Activated CD4-positive, alpha-beta T cell treated with anti-CD3 and anti-CD28 coated beads for 36 hours (primary cell): Measurements from ENCODE around the gene SNX9. TPM values are rescaled to one million over a fixed set of nuclear protein-coding genes. Genes with fewer than 3 reads are reported as not detected.

ENCODE experiments used
- ATAC-seq: fragments of 200-7000 bp; cut with Tn5 transposase; one replicate; pipeline ENCODE4 v1.10.0; 2021; ENCODE audit warnings: mild to moderate bottlenecking, moderate library complexity
- CTCF ChIA-PET: fragments of 350-600 bp; sonication (Branson Sonifier 250); formaldehyde crosslinking; loops from one replicate; lab custom pipeline; 2021; ENCODE audit warnings: antibody characterized with exemption; lab: Charles Lee
- POLR2A ChIA-PET: fragments of 350-600 bp; sonication (Branson Sonifier 250); formaldehyde crosslinking; loops from one replicate; lab custom pipeline; 2021; ENCODE audit warnings: antibody characterized with exemption, inconsistent platforms; lab: Charles Lee
- DNase-seq: peaks from one replicate; pipeline ENCODE4 v3.0.0-alpha.2; 2020
- H3K27ac Mint-ChIP-seq: one replicate; pipeline ENCODE4 v1.8.0; 2021; ENCODE audit warnings: mixed read lengths
- H3K27me3 Mint-ChIP-seq: one replicate; pipeline ENCODE4 v1.8.0; 2021; ENCODE audit warnings: mixed read lengths
- H3K36me3 Mint-ChIP-seq: one replicate; pipeline ENCODE4 v1.8.0; 2021; ENCODE audit warnings: low read depth, mixed read lengths
- H3K4me1 Mint-ChIP-seq: one replicate; pipeline ENCODE4 v1.8.0; 2021; ENCODE audit warnings: mixed read lengths
- H3K4me3 Mint-ChIP-seq: one replicate; pipeline ENCODE4 v1.8.0; 2021; ENCODE audit warnings: mild to moderate bottlenecking, moderate library complexity, mixed read lengths
- H3K9me3 Mint-ChIP-seq: one replicate; pipeline ENCODE4 v1.8.0; 2021; ENCODE audit warnings: low read depth, mixed read lengths
- intact Hi-C, 2 experiments: fragments of 100-400 bp; cut with DNase I in 1 of 2; cut with micrococcal nuclease in 1 of 2; formaldehyde crosslinking; loops; one replicate each; pipeline versions ENCODE4 v1.14.2 to v1.15.1; 2022 to 2024; cut with DNase I, micrococcal nuclease
- total RNA-seq, 2 experiments: library from RNA; stranded (reverse); gene quantifications; one replicate each; pipeline ENCODE4 v1.2.3, GENCODE V29; 2021

The SNX9 gene
- total RNA-seq, 2 experiments from 2014 or later: 39.4 to 43.3 TPM

- intact Hi-C loops: loop anchor here (2.0 to 10.0 kb wide), 3 partner anchors 13 to 1033 kb away; no protein-coding TSS in a partner anchor
- POLR2A ChIA-PET: interaction anchor here (0.5 to 1.7 kb wide), 5 partner anchors 13 to 71 kb away, joined by 3 to 9 read pairs (median 4); no protein-coding TSS in a partner anchor
- CTCF ChIA-PET: interaction anchor here (1.3 to 4.9 kb wide), 3 partner anchors 14 to 41 kb away, joined by 3 to 25 read pairs (median 7); no protein-coding TSS in a partner anchor
- H3K4me1 Mint-ChIP-seq: peaks cover 79% of the 10 kb centered on the region
- DNase-seq (no peak), ATAC-seq (peak; percentile 22)
- H3K27me3 Mint-ChIP-seq: no peaks in the 10 kb centered on the region
- H3K36me3 Mint-ChIP-seq: peaks cover 58% of the 10 kb centered on the region
- H3K27ac Mint-ChIP-seq: peak overlapping the region; percentile 75
- peaks cover 26% of the 10 kb centered on the region for H3K9me3 Mint-ChIP-seq
- H3K4me3 Mint-ChIP-seq: peak overlapping the region; percentile 50
These were observed 8.6 kb downstream of the SNX9 start for GRCh38 chr6:157831424-157832249.

GRCh38 chr6:157832250-157832967, 9.4 kb downstream of the SNX9 start:
- Mint-ChIP-seq H3K36me3 (peaks cover 62% of the 10 kb centered on the region), H3K27me3 (no peaks in the 10 kb centered on the region), H3K9me3 (peaks cover 26% of the 10 kb centered on the region), H3K4me3 (no peak overlapping the region), H3K4me1 (peaks cover 85% of the 10 kb centered on the region), H3K27ac (peak overlapping the region; percentile 52)
- ATAC-seq (no peak), DNase-seq (no peak)
- ChIA-PET CTCF (interaction anchor here (0.6 to 4.9 kb wide), 4 partner anchors 13 to 146 kb away, joined by 3 to 25 read pairs (median 8); no protein-coding TSS in a partner anchor), POLR2A (interaction anchor here (0.5 to 1.7 kb wide), 3 partner anchors 12 to 68 kb away, joined by 3 to 9 read pairs (median 4); no protein-coding TSS in a partner anchor)
- intact Hi-C loops: loop anchor here (5.0 to 10.0 kb wide), 2 partner anchors 40 to 1032 kb away; no protein-coding TSS in a partner anchor

GRCh38 chr6:157834549-157834948, 11.5 kb downstream of the SNX9 start:
- ChIA-PET CTCF (interaction anchor here (0.7 to 4.9 kb wide), 6 partner anchors 11 to 78 kb away, joined by 3 to 25 read pairs (median 4); no protein-coding TSS in a partner anchor), POLR2A (interaction anchor here (0.7 kb wide), 1 partner anchor 1925 kb away, joined by 3 read pairs; no protein-coding TSS in a partner anchor)
- no peak overlapping the region for H3K4me3 Mint-ChIP-seq
- peaks cover 80% of the 10 kb centered on the region for H3K4me1 Mint-ChIP-seq
- peaks cover 58% of the 10 kb centered on the region for H3K36me3 Mint-ChIP-seq
- no peak overlapping the region for H3K27ac Mint-ChIP-seq
- ATAC-seq (no peak), DNase-seq (no peak)
- H3K9me3 Mint-ChIP-seq: peaks cover 26% of the 10 kb centered on the region
- H3K27me3 Mint-ChIP-seq: no peaks in the 10 kb centered on the region
- intact Hi-C loops: loop anchor here (5.0 to 10.0 kb wide), 2 partner anchors 38 to 1030 kb away; no protein-coding TSS in a partner anchor

GRCh38 chr6:157838718-157839430, 15.8 kb downstream of the SNX9 start:
- ATAC-seq (no peak), DNase-seq (no peak)
- intact Hi-C loops: loop anchor here in 1 of 2 experiments (10.0 kb wide), 1 partner anchor 1026 kb away; no protein-coding TSS in a partner anchor
- no peak overlapping the region for H3K4me3 Mint-ChIP-seq
- ChIA-PET CTCF (interaction anchor here (0.6 to 1.3 kb wide), 5 partner anchors 8 to 372 kb away, joined by 3 to 5 read pairs (median 4); no protein-coding TSS in a partner anchor), POLR2A (no interaction called here)
- H3K27ac Mint-ChIP-seq: no peak overlapping the region
- H3K27me3 Mint-ChIP-seq: no peaks in the 10 kb centered on the region
- H3K9me3 Mint-ChIP-seq: peaks cover 4% of the 10 kb centered on the region
- peaks cover 80% of the 10 kb centered on the region for H3K4me1 Mint-ChIP-seq
- peaks cover 31% of the 10 kb centered on the region for H3K36me3 Mint-ChIP-seq

GRCh38 chr6:157839606-157840005, 16.6 kb downstream of the SNX9 start:
- no peak overlapping the region for H3K27ac Mint-ChIP-seq
- no peak overlapping the region for H3K4me3 Mint-ChIP-seq
- no peaks in the 10 kb centered on the region for H3K27me3 Mint-ChIP-seq
- ATAC-seq (no peak), DNase-seq (no peak)
- POLR2A ChIA-PET: interaction anchor here (2.1 kb wide), 1 partner anchor 75 kb away, joined by 7 read pairs; no protein-coding TSS in a partner anchor
- CTCF ChIA-PET: no interaction called here
- intact Hi-C loops: loop anchor here in 1 of 2 experiments (10.0 kb wide), 1 partner anchor 1025 kb away; no protein-coding TSS in a partner anchor
- peaks cover 81% of the 10 kb centered on the region for H3K4me1 Mint-ChIP-seq
- peaks cover 4% of the 10 kb centered on the region for H3K9me3 Mint-ChIP-seq
- peaks cover 30% of the 10 kb centered on the region for H3K36me3 Mint-ChIP-seq

GRCh38 chr6:157840261-157840660, 17.2 kb downstream of the SNX9 start:
- peaks cover 30% of the 10 kb centered on the region for H3K36me3 Mint-ChIP-seq
- intact Hi-C loops: no loop called here
- DNase-seq: no peak
- H3K4me1 Mint-ChIP-seq: peaks cover 83% of the 10 kb centered on the region
- ATAC-seq: no peak
- POLR2A ChIA-PET: interaction anchor here (0.6 to 2.1 kb wide), 2 partner anchors 20 to 76 kb away, joined by 3 to 7 read pairs; no protein-coding TSS in a partner anchor
- CTCF ChIA-PET: interaction anchor here (0.6 to 1.0 kb wide), 2 partner anchors 33 to 68 kb away, joined by 3 read pairs; no protein-coding TSS in a partner anchor
- no peak overlapping the region for H3K4me3 Mint-ChIP-seq
- no peak overlapping the region for H3K27ac Mint-ChIP-seq
- H3K9me3 Mint-ChIP-seq: peaks cover 4% of the 10 kb centered on the region
- no peaks in the 10 kb centered on the region for H3K27me3 Mint-ChIP-seq

GRCh38 chr6:157840776-157841175, 17.7 kb downstream of the SNX9 start:
- H3K9me3 Mint-ChIP-seq: no peaks in the 10 kb centered on the region
- H3K27ac Mint-ChIP-seq: no peak overlapping the region
- H3K4me3 Mint-ChIP-seq: no peak overlapping the region
- intact Hi-C loops: no loop called here
- no peaks in the 10 kb centered on the region for H3K27me3 Mint-ChIP-seq
- peaks cover 28% of the 10 kb centered on the region for H3K36me3 Mint-ChIP-seq
- CTCF ChIA-PET: interaction anchor here (0.6 to 1.0 kb wide), 2 partner anchors 33 to 69 kb away, joined by 3 read pairs; no protein-coding TSS in a partner anchor
- ATAC-seq (no peak), DNase-seq (no peak)
- POLR2A ChIA-PET: interaction anchor here (0.6 to 2.1 kb wide), 2 partner anchors 20 to 77 kb away, joined by 3 to 7 read pairs; no protein-coding TSS in a partner anchor
- peaks cover 83% of the 10 kb centered on the region for H3K4me1 Mint-ChIP-seq

GRCh38 chr6:157841211-157841840, 18.3 kb downstream of the SNX9 start:
- ChIA-PET CTCF (interaction anchor here (1.0 kb wide), 1 partner anchor 32 kb away, joined by 3 read pairs; no protein-coding TSS in a partner anchor), POLR2A (interaction anchor here (2.1 kb wide), 1 partner anchor 77 kb away, joined by 7 read pairs; no protein-coding TSS in a partner anchor)
- Mint-ChIP-seq H3K4me3 (no peak overlapping the region), H3K4me1 (peaks cover 84% of the 10 kb centered on the region), H3K27me3 (no peaks in the 10 kb centered on the region), H3K27ac (peak overlapping the region; percentile 52), H3K36me3 (peaks cover 27% of the 10 kb centered on the region), H3K9me3 (no peaks in the 10 kb centered on the region)
- ATAC-seq (peak; percentile 16), DNase-seq (no peak)
- intact Hi-C loops: no loop called here

- intact Hi-C loops: no loop called here
- peaks cover 82% of the 10 kb centered on the region for H3K4me1 Mint-ChIP-seq
- no peak overlapping the region for H3K27ac Mint-ChIP-seq
- no peaks in the 10 kb centered on the region for H3K9me3 Mint-ChIP-seq
- CTCF ChIA-PET: no interaction called here
- H3K4me3 Mint-ChIP-seq: no peak overlapping the region
- POLR2A ChIA-PET: no interaction called here
- no peak for DNase-seq
- ATAC-seq: no peak
- H3K27me3 Mint-ChIP-seq: no peaks in the 10 kb centered on the region
- H3K36me3 Mint-ChIP-seq: peaks cover 22% of the 10 kb centered on the region
These were observed 19.2 kb downstream of the SNX9 start for GRCh38 chr6:157842212-157842611.
